ENCODE results near the gene LRCH1. TPM values are rescaled to one million over a fixed set of nuclear protein-coding genes. Genes with fewer than 3 reads are reported as not detected.

Gene LRCH1
- total RNA-seq, 1 donor = 6.9 TPM

- DNase-seq (ENCODE audit: insufficient read length, low spot score, missing footprints) = no peak
- Histone ChIP-seq H3K4me1 (ENCODE audit: insufficient read depth, low read length) (peaks cover 42% of the 10 kb centered on the region), H3K4me2 (ENCODE audit: insufficient read depth, low read length) (no peak overlapping the region), H2AFZ (ENCODE audit: low read length) (no peak overlapping the region), H3K79me2 (ENCODE audit: insufficient read depth, low read length) (peaks cover 3% of the 10 kb centered on the region), H3K9me3 (ENCODE audit: low read depth, low read length) (no peaks in the 10 kb centered on the region), H3K27ac (ENCODE audit: low read depth, low read length) (peak overlapping the region; percentile 89), H3K4me3 (ENCODE audit: insufficient read depth, low read length) (no peak overlapping the region), H3K36me3 (ENCODE audit: insufficient read depth, low read length) (no peaks in the 10 kb centered on the region), H4K20me1 (ENCODE audit: insufficient read depth, low read length) (no peaks in the 10 kb centered on the region), H3K27me3 (ENCODE audit: insufficient read depth, low read length) (no peaks in the 10 kb centered on the region)
- TF ChIP-seq CTCF (IDR thresholded peaks at IDR 0.05; ENCODE audit: extremely low read depth, low read depth, low read length) = no peak
Measured at GRCh38 chr13:46801858-46802257, 248.9 kb downstream of the LRCH1 start.

Small RNAs within 50 kb of the gene (small RNA-seq; reads per million reads assigned to genes)
- gene AL359880.1 = not detected

Other genes starting within 250 kb of the LRCH1 start
- 6.5 and 7.4 TPM in 2 replicates for gene RUBCNL, start 165.9 kb upstream of the LRCH1 start, total RNA-seq
- 130 and 141 TPM in 2 replicates for gene ESD, start 244.0 kb downstream of the LRCH1 start, total RNA-seq